RWPE1 (cell line): ENCODE results near the gene URM1.

Experiments
- CTCF ChIA-PET: fragments of 350-600 bp; sonication (Branson Sonifier 250); formaldehyde crosslinking; extraction: SDS; loops from one replicate; lab custom pipeline; 2021; lab: Yijun Ruan, JAX
- POLR2A ChIA-PET: fragments of 400-600 bp; formaldehyde crosslinking; extraction: SDS; loops from one replicate; lab custom pipeline; 2020; ENCODE audit warnings: antibody characterized with exemption; ENCODE audit not compliant: low non-redundant PET; lab: Yijun Ruan, JAX
- DNase-seq: peaks from one replicate; pipeline ENCODE4 v3.0.0; 2012; ENCODE audit warnings: low spot score
- H3K27ac ChIP-seq: fragments of 450-650 bp; 2 replicates; pipeline ENCODE4 v1.5.1; 2017
- TF ChIP-seq, protein P1 (sequence below): fragments of 450-650 bp; conservative IDR thresholded peaks from 2 replicates; pipeline ENCODE4 v1.5.1; 2017; ENCODE audit warnings: low read depth, mild to moderate bottlenecking

URM1 gene

DNA sequence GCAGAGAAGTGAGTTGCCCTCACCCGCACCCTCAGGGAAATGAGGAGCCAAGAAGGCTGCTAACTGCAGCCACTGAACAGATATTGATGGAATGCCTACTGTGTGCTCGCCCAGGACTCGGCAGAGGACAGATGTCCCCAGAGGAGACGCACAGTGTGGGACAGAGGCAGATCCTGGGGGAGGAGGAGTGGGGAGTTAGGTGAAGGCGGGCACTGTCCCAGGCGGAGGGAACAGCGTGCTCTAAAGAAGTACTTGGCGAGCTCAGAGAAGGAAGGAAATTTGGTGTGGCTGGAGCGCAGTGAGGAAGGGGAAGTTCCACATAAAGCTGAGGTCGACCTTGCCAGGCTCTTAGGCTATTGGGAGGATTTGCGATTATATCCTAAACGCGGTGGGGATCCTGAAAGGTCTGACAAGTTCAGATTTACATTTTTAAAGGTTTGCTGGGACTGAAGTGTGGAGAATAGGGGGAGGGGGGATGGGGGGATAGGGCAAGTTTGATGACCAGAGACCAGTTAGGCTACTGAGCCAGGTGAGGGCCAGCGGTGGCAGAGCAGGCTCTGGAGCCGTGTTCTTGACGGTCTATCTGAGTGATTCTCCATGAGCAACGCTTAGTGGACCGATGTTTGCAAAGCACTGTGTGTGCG, 25.9 kb downstream of the URM1 start:
- TF ChIP-seq, protein P1, sequence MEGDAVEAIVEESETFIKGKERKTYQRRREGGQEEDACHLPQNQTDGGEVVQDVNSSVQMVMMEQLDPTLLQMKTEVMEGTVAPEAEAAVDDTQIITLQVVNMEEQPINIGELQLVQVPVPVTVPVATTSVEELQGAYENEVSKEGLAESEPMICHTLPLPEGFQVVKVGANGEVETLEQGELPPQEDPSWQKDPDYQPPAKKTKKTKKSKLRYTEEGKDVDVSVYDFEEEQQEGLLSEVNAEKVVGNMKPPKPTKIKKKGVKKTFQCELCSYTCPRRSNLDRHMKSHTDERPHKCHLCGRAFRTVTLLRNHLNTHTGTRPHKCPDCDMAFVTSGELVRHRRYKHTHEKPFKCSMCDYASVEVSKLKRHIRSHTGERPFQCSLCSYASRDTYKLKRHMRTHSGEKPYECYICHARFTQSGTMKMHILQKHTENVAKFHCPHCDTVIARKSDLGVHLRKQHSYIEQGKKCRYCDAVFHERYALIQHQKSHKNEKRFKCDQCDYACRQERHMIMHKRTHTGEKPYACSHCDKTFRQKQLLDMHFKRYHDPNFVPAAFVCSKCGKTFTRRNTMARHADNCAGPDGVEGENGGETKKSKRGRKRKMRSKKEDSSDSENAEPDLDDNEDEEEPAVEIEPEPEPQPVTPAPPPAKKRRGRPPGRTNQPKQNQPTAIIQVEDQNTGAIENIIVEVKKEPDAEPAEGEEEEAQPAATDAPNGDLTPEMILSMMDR, result no peak
- ChIA-PET POLR2A (interaction anchor here (0.6 kb wide), 1 partner anchor 26 kb away, joined by 3 read pairs; the partner anchor contains the start of gene URM1), CTCF (interaction anchor here (0.7 kb wide), 1 partner anchor 454 kb away, joined by 3 read pairs; no protein-coding TSS in a partner anchor)
- no peak overlapping the region for H3K27ac ChIP-seq
- DNase-seq, result no peak

DNA sequence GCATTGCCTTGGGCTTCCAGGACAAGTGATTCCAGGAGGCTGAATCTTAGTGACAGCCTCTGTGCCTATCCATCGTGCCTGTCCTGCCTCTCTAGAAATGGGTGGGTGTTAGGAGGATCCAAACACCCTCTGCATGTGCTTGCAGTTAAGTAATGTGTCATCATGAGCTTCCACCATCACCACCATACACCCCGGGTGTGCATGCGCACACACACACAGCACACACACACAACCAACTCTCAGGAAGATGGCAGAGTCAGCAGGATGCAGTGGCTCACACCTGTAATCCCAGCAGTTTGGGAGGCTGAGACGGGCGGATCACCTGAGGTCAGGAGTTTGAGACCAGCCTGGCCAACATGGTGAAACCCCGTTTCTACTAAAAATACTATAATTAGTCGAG, 26.7 kb downstream of the URM1 start:
- DNase-seq, result no peak
- ChIA-PET POLR2A (no interaction called here), CTCF (interaction anchor here (0.6 kb wide), 1 partner anchor 15 kb away, joined by 4 read pairs; no protein-coding TSS in a partner anchor)
- H3K27ac ChIP-seq, result no peak overlapping the region
- TF ChIP-seq, protein P1, result no peak

DNA sequence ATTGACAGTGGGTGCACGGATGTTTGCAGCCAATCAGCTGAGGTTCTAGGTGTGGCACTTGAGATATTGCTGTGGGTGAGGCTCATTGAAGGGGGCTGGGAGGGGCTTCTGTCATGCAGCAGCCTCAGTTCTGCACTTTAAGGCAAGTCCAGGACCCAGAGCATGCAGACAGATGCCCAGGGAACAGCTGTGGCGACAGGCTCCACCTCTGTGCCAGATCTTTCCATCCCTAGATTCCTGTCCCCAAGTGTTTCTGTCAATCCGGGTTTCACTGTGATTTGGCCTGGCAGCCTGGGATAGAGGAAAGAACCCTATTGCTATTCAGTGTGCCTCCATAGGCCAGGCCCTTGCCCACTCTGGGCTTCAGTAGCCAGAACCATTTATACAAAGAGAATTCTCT, 28.7 kb downstream of the URM1 start:
- ChIA-PET POLR2A (no interaction called here), CTCF (interaction anchor here (0.7 kb wide), 1 partner anchor 39 kb away, joined by 3 read pairs; no protein-coding TSS in a partner anchor)
- no peak for DNase-seq
- no peak overlapping the region for H3K27ac ChIP-seq
- TF ChIP-seq, protein P1, result no peak

DNA sequence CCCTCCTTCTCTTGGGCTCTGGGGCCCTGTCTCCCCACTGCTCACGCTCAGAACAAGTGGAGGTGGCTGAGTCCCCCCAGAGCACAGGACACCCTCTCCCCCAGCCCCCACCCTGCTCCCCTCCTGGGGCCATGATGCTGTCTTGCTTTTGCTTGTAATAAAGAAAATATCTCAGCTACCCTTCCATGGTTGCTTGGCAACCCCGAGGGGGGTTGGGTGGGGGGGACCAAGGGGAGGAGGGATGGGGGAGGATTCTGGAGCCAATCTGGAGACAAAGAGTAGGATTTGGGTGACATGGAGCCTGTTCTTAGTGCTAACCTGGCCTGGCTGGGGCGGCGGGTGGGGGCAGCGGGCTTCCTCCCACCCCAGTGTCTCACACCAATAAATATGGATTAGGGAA, 33.4 kb downstream of the URM1 start:
- CTCF ChIA-PET, result no interaction called here
- TF ChIP-seq, protein P1, result no peak

DNA sequence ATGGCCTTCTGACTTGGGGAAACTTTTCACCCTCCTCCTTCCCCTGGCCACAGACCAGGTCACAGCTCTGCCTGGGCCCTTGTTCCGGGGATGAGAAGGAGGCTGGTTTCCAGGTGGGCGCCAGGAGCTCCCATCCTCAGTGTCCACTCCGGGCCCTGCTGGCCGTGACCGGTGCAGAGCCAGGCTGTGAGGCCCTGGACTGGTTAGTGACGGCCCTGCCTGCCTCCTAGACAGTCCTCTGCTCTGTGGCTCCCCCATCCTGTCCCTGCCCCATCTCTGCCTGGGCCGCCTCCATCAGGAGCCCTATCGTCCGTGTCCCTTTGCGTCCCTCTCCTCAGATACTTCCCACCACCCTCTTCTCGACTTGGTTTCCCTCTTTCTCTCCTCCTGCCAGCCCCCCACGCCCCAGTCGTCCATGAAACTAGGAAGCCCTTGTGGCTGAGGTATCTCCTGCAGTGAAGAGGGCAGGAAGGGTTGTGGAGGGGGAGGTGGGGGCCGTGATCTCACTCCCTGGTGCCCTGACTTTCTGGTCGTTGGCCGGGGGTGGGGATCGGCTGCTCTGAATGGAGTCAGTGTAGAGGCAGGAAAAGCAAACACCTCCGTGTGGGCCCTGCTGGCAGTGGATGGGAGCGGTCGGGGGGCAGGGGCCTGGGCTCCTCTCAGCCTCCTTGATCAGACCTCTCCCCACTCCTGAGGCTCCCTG, 34.1 kb downstream of the URM1 start:
- ChIA-PET CTCF (no interaction called here), POLR2A (no interaction called here)
- no peak for DNase-seq
- TF ChIP-seq, protein P1, result no peak
- H3K27ac ChIP-seq, result no peak overlapping the region

More for the DNA sequence above, 33.4 kb downstream of the URM1 start:
- no peak for DNase-seq
- POLR2A ChIA-PET, result no interaction called here
- H3K27ac ChIP-seq, result no peak overlapping the region

DNA sequence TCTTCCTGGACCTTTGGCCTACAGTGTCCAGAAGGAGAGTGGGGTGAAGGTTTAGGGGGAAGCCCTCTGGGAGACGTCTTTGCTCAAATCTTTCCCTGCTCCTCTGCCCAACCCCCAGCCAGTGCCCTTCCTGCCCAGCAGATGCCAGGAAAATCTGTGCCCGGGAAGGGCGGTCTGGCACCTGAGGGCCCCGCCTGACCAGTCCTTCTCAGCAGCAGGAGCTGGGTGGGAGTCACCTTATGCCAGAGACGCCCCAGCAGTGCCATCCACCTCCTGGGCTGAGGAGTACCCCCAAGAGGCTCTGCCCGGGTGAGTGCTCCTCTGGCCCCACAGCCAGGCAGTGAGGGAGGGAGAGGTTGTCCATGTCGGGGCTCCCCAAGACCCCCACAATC, 34.6 kb downstream of the URM1 start:
- H3K27ac ChIP-seq, result no peak overlapping the region
- CTCF ChIA-PET, result no interaction called here
- TF ChIP-seq, protein P1, result no peak
- POLR2A ChIA-PET, result no interaction called here
- no peak for DNase-seq
